ENCODE measurements around the gene GRID1. TPM values are rescaled to one million over a fixed set of nuclear protein-coding genes. Genes with fewer than 3 reads are reported as not detected.

GRID1 gene
- polyA plus RNA-seq, 1 of the 3 experiments (the other 2 are of a cell fraction): 0.13 TPM

DNA sequence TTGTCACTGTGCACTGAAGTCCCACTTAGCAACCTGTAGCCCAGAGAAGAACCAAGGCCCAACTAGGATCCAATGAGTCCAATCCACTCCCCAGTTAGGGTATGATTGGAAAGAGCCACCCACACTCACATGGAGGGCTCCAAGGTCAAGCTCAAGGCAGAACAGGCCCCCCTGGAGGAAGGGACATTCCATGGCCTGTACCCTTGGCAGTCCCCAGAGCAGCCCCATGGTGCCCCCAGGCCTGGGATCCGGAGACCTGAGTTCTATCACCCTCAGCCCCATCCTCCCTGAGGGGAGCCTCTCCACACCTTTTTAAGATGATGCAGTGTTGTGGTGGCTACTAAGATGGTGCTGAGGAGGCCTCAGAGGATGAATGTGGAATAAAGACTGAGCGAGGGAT is 231.4 kb downstream of the GRID1 start:
- no peaks in the 10 kb centered on the region for H3K36me3 ChIP-seq (replicated peaks in 1 of 2; ENCODE audit: control insufficient read depth in 1 of 2, insufficient read depth in 2 of 2, low read length in 1 of 2)

DNA sequence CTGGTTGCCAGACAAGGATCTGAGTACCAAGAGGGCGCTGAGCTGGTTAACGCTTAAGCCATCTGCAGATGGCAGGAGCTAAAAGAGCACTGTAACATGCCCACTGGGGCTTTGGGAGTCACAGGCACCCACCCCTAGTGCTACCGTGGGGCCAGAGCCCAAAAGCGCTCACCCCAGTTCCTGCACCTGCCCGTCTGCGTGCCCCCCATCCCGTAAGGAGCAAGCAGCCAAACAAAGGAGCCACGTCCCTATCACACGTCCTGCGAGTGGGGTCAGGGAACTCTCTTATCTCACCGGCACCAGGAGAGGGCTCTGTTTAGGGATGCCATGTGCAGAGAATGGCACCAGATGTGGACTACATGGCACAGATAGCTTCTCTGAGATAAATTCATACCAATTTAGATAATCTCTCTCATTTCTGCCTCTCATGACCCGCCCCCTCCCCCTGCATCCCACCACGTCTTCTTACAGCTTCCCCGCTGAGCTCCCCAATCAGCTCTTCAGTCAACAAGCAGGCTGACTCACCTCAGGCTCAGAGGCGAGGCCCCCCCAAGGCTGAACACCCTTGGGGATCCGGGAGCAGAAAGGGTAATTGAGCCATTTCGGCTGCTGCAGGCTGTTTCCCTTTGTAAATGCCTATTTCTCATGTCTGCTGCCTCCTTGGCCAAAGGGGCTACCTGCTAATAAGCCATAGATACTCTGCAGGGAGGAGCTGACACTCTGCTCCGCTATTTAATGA is 235.7 kb downstream of the GRID1 start:
- peaks cover 0 to 17% of the 10 kb centered on the region in 2 experiments; a peak in 2 of 4 replicates for H3K4me1 ChIP-seq (ENCODE audit: control insufficient read depth in 1 of 2, insufficient read depth in 2 of 2, low read depth in 1 of 2, low read length in 1 of 2)
- H3K36me3 ChIP-seq (replicated peaks in 1 of 2; ENCODE audit: control insufficient read depth in 1 of 2, insufficient read depth in 2 of 2, low read length in 1 of 2): no peaks in the 10 kb centered on the region
- DNase-seq: peak; percentile 35
- no peaks in the 10 kb centered on the region for H3K27me3 ChIP-seq (ENCODE audit: insufficient read depth)
- H3F3A ChIP-seq (replicated peaks; ENCODE audit: insufficient read depth): no peaks in the 10 kb centered on the region
- H3K4me2 ChIP-seq: no peak overlapping the region
- ChIA-PET POLR2A (no interaction called here), CTCF (interaction anchor here (1.0 to 1.3 kb wide), 3 partner anchors 8 to 31 kb away, joined by 3 to 4 read pairs (median 4); no protein-coding TSS in a partner anchor)
- TF ChIP-seq RFX5 (IDR thresholded peaks at IDR 0.05; ENCODE audit: low read length) (no peak), GATA2 (CRISPR knock-in tag; IDR thresholded peaks at IDR 0.05) (peak; percentile 36)
- H3K79me2 ChIP-seq (ENCODE audit: insufficient read depth): no peaks in the 10 kb centered on the region
- H3K9me3 ChIP-seq: no peaks in the 10 kb centered on the region
- no peaks in the 10 kb centered on the region for H3K9me2 ChIP-seq
- H2AFZ ChIP-seq (ENCODE audit: low read depth): no peak overlapping the region
- 57% methylated on average over 12 of the region's 18 CpGs for WGBS (ENCODE audit: low lambda C conversion rate)
- H3K4me3 ChIP-seq (ENCODE audit: low read depth in 2 of 2, low read length in 1 of 2): no peak overlapping the region
- no peak overlapping the region for H3K9ac ChIP-seq
- H4K20me1 ChIP-seq (ENCODE audit: insufficient read depth): no peaks in the 10 kb centered on the region
- no peak overlapping the region for H3K27ac ChIP-seq (ENCODE audit: low read depth in 2 of 2, low read length in 1 of 2)

More for the DNA sequence above, 231.4 kb downstream of the GRID1 start:
- Histone ChIP-seq H3K27me3 (ENCODE audit: insufficient read depth) (no peaks in the 10 kb centered on the region), H3K9ac (no peak overlapping the region), H2AFZ (ENCODE audit: low read depth) (no peak overlapping the region), H3K79me2 (ENCODE audit: insufficient read depth) (no peaks in the 10 kb centered on the region), H3K9me3 (no peaks in the 10 kb centered on the region), H3K4me2 (no peak overlapping the region), H3F3A (replicated peaks; ENCODE audit: insufficient read depth) (no peaks in the 10 kb centered on the region), H3K4me1 (ENCODE audit: control insufficient read depth in 1 of 2, insufficient read depth in 2 of 2, low read depth in 1 of 2, low read length in 1 of 2) (no peaks in the 10 kb centered on the region; a peak in 1 of 4 replicates), H4K20me1 (ENCODE audit: insufficient read depth) (no peaks in the 10 kb centered on the region), H3K27ac (ENCODE audit: low read depth in 2 of 2, low read length in 1 of 2) (no peak overlapping the region), H3K9me2 (no peaks in the 10 kb centered on the region), H3K4me3 (ENCODE audit: low read depth in 2 of 2, low read length in 1 of 2) (no peak overlapping the region)
- ChIA-PET POLR2A (no interaction called here), CTCF (no interaction called here)
- TF ChIP-seq NRF1 (IDR thresholded peaks at IDR 0.05; ENCODE audit: low read depth, low read length) (no peak), MXI1 (IDR thresholded peaks at IDR 0.05; ENCODE audit: low read depth, low read length) (no peak), GABPA (IDR thresholded peaks at IDR 0.05; ENCODE audit: low read depth) (no peak), MEF2A (IDR thresholded peaks at IDR 0.05; ENCODE audit: borderline replicate concordance, low read depth) (no peak), FOSL2 (IDR thresholded peaks at IDR 0.05; ENCODE audit: borderline replicate concordance, low read depth) (no peak), SIN3A (IDR thresholded peaks at IDR 0.05; ENCODE audit: borderline replicate concordance, low read depth, low read length) (no peak), JUND (IDR thresholded peaks at IDR 0.05) (no peak), TCF12 (IDR thresholded peaks at IDR 0.05) (no peak), SMC3 (IDR thresholded peaks at IDR 0.05; ENCODE audit: low read depth, low read length) (no peak), POLR2AphosphoS5 (IDR thresholded peaks at IDR 0.05; ENCODE audit: low read depth, low read length) (no peak)
- TF ChIP-seq, protein P1, sequence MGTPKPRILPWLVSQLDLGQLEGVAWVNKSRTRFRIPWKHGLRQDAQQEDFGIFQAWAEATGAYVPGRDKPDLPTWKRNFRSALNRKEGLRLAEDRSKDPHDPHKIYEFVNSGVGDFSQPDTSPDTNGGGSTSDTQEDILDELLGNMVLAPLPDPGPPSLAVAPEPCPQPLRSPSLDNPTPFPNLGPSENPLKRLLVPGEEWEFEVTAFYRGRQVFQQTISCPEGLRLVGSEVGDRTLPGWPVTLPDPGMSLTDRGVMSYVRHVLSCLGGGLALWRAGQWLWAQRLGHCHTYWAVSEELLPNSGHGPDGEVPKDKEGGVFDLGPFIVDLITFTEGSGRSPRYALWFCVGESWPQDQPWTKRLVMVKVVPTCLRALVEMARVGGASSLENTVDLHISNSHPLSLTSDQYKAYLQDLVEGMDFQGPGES (IDR thresholded peaks at IDR 0.05; ENCODE audit: low read depth, low read length): no peak
- TF ChIP-seq, protein P2, sequence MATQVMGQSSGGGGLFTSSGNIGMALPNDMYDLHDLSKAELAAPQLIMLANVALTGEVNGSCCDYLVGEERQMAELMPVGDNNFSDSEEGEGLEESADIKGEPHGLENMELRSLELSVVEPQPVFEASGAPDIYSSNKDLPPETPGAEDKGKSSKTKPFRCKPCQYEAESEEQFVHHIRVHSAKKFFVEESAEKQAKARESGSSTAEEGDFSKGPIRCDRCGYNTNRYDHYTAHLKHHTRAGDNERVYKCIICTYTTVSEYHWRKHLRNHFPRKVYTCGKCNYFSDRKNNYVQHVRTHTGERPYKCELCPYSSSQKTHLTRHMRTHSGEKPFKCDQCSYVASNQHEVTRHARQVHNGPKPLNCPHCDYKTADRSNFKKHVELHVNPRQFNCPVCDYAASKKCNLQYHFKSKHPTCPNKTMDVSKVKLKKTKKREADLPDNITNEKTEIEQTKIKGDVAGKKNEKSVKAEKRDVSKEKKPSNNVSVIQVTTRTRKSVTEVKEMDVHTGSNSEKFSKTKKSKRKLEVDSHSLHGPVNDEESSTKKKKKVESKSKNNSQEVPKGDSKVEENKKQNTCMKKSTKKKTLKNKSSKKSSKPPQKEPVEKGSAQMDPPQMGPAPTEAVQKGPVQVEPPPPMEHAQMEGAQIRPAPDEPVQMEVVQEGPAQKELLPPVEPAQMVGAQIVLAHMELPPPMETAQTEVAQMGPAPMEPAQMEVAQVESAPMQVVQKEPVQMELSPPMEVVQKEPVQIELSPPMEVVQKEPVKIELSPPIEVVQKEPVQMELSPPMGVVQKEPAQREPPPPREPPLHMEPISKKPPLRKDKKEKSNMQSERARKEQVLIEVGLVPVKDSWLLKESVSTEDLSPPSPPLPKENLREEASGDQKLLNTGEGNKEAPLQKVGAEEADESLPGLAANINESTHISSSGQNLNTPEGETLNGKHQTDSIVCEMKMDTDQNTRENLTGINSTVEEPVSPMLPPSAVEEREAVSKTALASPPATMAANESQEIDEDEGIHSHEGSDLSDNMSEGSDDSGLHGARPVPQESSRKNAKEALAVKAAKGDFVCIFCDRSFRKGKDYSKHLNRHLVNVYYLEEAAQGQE (IDR thresholded peaks at IDR 0.05; ENCODE audit: low read depth, low read length): no peak
- DNase-seq: no peak
- 50% methylated on average over 1 of the region's 2 CpGs for WGBS (ENCODE audit: low lambda C conversion rate)
